ENCODE measurements around the gene GPR137. TPM values are rescaled to one million over a fixed set of nuclear protein-coding genes. Genes with fewer than 3 reads are reported as not detected.

Gene GPR137
- polyA plus RNA-seq, 2 of the 4 experiments (the other 2 are of a cell fraction): 11.0 to 37.4 TPM

DNA sequence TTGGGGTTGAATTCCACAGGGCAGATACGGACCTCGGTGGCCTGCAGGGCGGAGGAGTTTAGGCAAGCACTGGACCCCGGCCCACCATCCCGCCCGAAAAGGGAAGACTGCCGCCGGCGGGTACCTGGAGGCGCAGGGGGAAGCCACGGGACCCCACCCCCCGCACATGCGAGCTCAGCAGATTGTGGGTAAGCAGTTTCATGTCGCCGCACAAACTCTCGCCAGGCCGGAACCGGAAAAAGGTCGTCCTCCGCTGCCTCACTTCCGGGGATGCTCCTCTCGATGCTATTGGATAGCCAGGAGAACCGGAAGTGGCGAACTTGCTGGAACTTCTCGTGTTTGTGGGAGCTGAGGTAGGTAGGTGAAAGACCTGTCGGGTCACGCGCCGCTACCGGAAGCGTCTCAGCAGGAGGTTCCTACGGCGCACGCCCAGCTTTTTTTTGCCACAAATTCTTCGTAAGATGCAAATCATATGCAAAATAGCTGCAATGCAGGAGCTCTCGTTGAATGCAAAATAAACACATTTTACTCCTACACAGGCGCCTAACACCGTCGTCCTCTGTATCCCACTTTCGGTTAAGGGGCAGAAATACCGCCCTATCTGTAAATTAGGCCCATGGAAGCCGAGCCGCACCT lies 31.8 kb downstream of the GPR137 start, which contains the start of gene TRMT112 (continued):
- TF ChIP-seq, protein P1, sequence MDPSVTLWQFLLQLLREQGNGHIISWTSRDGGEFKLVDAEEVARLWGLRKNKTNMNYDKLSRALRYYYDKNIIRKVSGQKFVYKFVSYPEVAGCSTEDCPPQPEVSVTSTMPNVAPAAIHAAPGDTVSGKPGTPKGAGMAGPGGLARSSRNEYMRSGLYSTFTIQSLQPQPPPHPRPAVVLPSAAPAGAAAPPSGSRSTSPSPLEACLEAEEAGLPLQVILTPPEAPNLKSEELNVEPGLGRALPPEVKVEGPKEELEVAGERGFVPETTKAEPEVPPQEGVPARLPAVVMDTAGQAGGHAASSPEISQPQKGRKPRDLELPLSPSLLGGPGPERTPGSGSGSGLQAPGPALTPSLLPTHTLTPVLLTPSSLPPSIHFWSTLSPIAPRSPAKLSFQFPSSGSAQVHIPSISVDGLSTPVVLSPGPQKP (IDR thresholded peaks at IDR 0.05; ENCODE audit: low read depth, low read length): peak; percentile 64; the same call in 1 of the 2 replicates
- TF ChIP-seq MYC (IDR thresholded peaks at IDR 0.05; ENCODE audit: borderline replicate concordance, low read length) (no peak; the same call in 1 of the 2 replicates), JUNB (IDR thresholded peaks at IDR 0.05) (no peak), POLR2AphosphoS2 (conservative IDR thresholded peaks at IDR 0.05; ENCODE audit: low read length) (no peak), EHMT2 (IDR thresholded peaks at IDR 0.05; ENCODE audit: low read depth) (no peak), RFX5 (IDR thresholded peaks at IDR 0.05) (peak; percentile 46; the same call in 1 of the 2 replicates), PHF8 (IDR thresholded peaks at IDR 0.05; ENCODE audit: borderline replicate concordance, low read depth) (0 out of 2 replicates have a peak, but pooled peaks have one; percentile 48), KDM5A (IDR thresholded peaks at IDR 0.05) (peak; percentile 1; the same call in 1 of the 2 replicates), POLR2A (IDR thresholded peaks at IDR 0.05; ENCODE audit: low read length) (peak; percentile 76), RCOR1 (IDR thresholded peaks at IDR 0.05; ENCODE audit: low read depth, low read length) (no peak), CBX8 (IDR thresholded peaks at IDR 0.05) (no peak), HOXB5 (CRISPR knock-in tag; IDR thresholded peaks at IDR 0.05) (no peak), MAZ (IDR thresholded peaks at IDR 0.05; ENCODE audit: borderline replicate concordance, low read depth, low read length) (no peak), ZFP36 (IDR thresholded peaks at IDR 0.05; ENCODE audit: borderline replicate concordance, partially characterized antibody) (no peak), CHD4 (IDR thresholded peaks at IDR 0.05; ENCODE audit: borderline replicate concordance) (no peak), FOSB (CRISPR knock-in tag; IDR thresholded peaks at IDR 0.05) (no peak), RARB (CRISPR knock-in tag; IDR thresholded peaks at IDR 0.05) (no peak), TFCP2L1 (CRISPR knock-in tag; IDR thresholded peaks at IDR 0.05) (no peak), CEBPB (IDR thresholded peaks at IDR 0.05) (no peak), EHF (CRISPR knock-in tag; IDR thresholded peaks at IDR 0.05) (no peak), GATA3 (IDR thresholded peaks at IDR 0.05; ENCODE audit: borderline replicate concordance) (peak; percentile 27; the same call in 1 of the 2 replicates), EP300 (IDR thresholded peaks at IDR 0.05) (no peak; a peak in 1 of 5 replicates), HEYL (CRISPR knock-in tag; IDR thresholded peaks at IDR 0.05) (no peak)
- TF ChIP-seq, protein P2, sequence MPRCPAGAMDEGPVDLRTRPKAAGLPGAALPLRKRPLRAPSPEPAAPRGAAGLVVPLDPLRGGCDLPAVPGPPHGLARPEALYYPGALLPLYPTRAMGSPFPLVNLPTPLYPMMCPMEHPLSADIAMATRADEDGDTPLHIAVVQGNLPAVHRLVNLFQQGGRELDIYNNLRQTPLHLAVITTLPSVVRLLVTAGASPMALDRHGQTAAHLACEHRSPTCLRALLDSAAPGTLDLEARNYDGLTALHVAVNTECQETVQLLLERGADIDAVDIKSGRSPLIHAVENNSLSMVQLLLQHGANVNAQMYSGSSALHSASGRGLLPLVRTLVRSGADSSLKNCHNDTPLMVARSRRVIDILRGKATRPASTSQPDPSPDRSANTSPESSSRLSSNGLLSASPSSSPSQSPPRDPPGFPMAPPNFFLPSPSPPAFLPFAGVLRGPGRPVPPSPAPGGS (IDR thresholded peaks at IDR 0.05): peak; percentile 67; the same call in 2 of the 3 replicates
- TF ChIP-seq, protein P3, sequence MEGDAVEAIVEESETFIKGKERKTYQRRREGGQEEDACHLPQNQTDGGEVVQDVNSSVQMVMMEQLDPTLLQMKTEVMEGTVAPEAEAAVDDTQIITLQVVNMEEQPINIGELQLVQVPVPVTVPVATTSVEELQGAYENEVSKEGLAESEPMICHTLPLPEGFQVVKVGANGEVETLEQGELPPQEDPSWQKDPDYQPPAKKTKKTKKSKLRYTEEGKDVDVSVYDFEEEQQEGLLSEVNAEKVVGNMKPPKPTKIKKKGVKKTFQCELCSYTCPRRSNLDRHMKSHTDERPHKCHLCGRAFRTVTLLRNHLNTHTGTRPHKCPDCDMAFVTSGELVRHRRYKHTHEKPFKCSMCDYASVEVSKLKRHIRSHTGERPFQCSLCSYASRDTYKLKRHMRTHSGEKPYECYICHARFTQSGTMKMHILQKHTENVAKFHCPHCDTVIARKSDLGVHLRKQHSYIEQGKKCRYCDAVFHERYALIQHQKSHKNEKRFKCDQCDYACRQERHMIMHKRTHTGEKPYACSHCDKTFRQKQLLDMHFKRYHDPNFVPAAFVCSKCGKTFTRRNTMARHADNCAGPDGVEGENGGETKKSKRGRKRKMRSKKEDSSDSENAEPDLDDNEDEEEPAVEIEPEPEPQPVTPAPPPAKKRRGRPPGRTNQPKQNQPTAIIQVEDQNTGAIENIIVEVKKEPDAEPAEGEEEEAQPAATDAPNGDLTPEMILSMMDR (IDR thresholded peaks at IDR 0.05): no peak
- TF ChIP-seq, protein P4, sequence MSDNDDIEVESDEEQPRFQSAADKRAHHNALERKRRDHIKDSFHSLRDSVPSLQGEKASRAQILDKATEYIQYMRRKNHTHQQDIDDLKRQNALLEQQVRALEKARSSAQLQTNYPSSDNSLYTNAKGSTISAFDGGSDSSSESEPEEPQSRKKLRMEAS (IDR thresholded peaks at IDR 0.05): peak; percentile 89

Data from A549 (cell line).